T-helper 17 cell (primary cell): ENCODE data around the gene SLC12A2. TPM values are rescaled to one million over a fixed set of nuclear protein-coding genes. Genes with fewer than 3 reads are reported as not detected.

Experiments
- ATAC-seq: fragments of 150-1000 bp; cut with Tn5 transposase; 2 replicates; pipeline ENCODE4 v1.10.0; 2021; ENCODE audit warnings: mild to moderate bottlenecking, moderate library complexity
- DNase-seq, 3 donors: peaks; one replicate each; pipeline versions ENCODE4 v3.0.0 to v3.0.0-alpha.2; 2020 to 2021
- H3K9me3 ChIP-seq: one replicate; pipeline ENCODE4 v1.7.0; 2013; ENCODE audit warnings: low read length, mild to moderate bottlenecking; ENCODE audit not compliant: control insufficient read depth, poor library complexity, severe bottlenecking
- H3K27ac Mint-ChIP-seq: one replicate; pipeline ENCODE4 v1.8.0; 2022; ENCODE audit warnings: mild to moderate bottlenecking, moderate library complexity, mixed read lengths
- H3K27me3 Mint-ChIP-seq: one replicate; pipeline ENCODE4 v1.8.0; 2022; ENCODE audit warnings: mixed read lengths
- H3K36me3 Mint-ChIP-seq: one replicate; pipeline ENCODE4 v1.8.0; 2022; ENCODE audit warnings: low read depth, mixed read lengths
- H3K4me1 Mint-ChIP-seq: one replicate; pipeline ENCODE4 v1.8.0; 2022; ENCODE audit warnings: mild to moderate bottlenecking, mixed read lengths
- H3K4me3 Mint-ChIP-seq: one replicate; pipeline ENCODE4 v1.8.0; 2022; ENCODE audit warnings: mild to moderate bottlenecking, moderate library complexity, mixed read lengths
- total RNA-seq, 4 donors: library from RNA in 2 of 4; stranded (reverse) in 2 of 4; gene quantifications; one replicate each; pipeline ENCODE4 v1.2.3 and lab custom pipeline; 2022 to 2026

Gene SLC12A2
- total RNA-seq, 2 donors from 2014 or later: 14.5 to 19.2 TPM

DNA sequence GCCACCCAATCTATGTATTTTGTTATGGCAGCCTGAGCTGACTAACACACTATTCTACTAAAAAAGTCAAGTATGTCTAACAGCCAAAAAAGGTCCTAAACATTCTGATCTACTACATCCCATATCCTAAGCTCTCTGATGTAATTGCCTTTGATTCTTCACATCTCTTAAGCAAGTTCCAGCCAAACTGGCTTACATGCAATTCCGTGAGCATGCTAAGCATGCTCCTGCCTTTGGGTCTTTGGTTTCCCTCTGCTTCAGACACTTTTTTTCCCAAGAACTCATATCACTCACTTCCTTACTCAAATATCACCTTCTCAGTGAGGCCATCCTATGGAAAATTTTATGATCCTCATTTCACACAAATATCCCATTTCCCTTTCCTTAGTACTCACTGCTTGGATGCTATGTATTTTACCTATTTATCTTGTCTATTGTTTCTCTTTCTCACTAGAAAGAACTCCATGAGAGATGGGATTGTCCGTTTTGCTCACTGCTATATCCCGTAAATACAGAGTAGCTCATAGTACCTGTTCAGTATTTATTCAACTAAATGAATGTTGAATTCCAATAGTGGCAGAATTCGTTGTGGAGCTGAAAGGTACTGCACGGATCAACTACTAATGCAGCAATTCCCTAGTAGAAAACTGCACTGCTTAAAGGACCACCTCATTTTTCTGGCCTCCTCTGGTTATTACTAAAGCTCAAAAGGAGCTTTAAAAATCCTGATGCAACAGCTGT is 2.3 kb upstream of the SLC12A2 start:
- no peaks in the 10 kb centered on the region for H3K9me3 ChIP-seq
- peak overlapping the region; percentile 94 for H3K27ac Mint-ChIP-seq
- no peak for DNase-seq
- no peaks in the 10 kb centered on the region for H3K27me3 Mint-ChIP-seq
- no peak for ATAC-seq
- no peaks in the 10 kb centered on the region for H3K36me3 Mint-ChIP-seq
- H3K4me1 Mint-ChIP-seq: peaks cover 45% of the 10 kb centered on the region
- H3K4me3 Mint-ChIP-seq: peak overlapping the region; percentile 91

DNA sequence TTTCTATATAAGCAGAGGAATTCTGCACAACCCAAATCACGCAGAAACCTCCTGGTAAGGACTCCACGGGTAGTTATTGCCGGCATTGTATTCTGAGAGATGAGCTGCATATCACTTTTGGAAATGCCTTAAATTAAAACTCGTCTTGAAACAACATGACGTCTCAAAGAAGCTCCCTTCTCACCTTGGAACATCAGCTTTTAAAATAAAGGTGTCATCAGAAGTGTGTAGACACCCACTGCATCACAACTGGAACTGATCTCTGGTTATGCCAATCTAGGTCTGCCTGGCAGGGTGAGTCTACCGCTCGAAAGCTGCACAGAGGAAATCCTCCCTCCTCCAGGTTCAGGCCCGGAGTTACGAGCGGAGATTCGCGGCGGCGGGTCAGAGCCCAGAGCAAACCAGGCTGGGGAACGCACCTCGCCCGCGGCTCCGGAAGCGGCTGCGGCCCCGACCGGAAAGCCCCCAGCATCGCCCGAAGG is 974 bp upstream of the SLC12A2 start:
- Mint-ChIP-seq H3K27me3 (no peaks in the 10 kb centered on the region), H3K27ac (peak overlapping the region; percentile 94), H3K36me3 (no peaks in the 10 kb centered on the region), H3K4me3 (peak overlapping the region; percentile 91), H3K4me1 (peaks cover 54% of the 10 kb centered on the region)
- DNase-seq: no peak
- ATAC-seq: peak; percentile 55
- H3K9me3 ChIP-seq: no peaks in the 10 kb centered on the region

DNA sequence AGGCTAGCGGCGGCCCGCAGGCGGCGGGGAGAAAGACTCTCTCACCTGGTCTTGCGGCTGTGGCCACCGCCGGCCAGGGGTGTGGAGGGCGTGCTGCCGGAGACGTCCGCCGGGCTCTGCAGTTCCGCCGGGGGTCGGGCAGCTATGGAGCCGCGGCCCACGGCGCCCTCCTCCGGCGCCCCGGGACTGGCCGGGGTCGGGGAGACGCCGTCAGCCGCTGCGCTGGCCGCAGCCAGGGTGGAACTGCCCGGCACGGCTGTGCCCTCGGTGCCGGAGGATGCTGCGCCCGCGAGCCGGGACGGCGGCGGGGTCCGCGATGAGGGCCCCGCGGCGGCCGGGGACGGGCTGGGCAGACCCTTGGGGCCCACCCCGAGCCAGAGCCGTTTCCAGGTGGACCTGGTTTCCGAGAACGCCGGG is 253 bp downstream of the SLC12A2 start:
- peak overlapping the region; percentile 91 for H3K4me3 Mint-ChIP-seq
- ATAC-seq (peak; percentile 10), DNase-seq (no peak)
- H3K9me3 ChIP-seq: no peaks in the 10 kb centered on the region
- no peaks in the 10 kb centered on the region for H3K27me3 Mint-ChIP-seq
- peaks cover 2% of the 10 kb centered on the region for H3K36me3 Mint-ChIP-seq
- no peak overlapping the region for H3K27ac Mint-ChIP-seq
- peaks cover 55% of the 10 kb centered on the region for H3K4me1 Mint-ChIP-seq

DNA sequence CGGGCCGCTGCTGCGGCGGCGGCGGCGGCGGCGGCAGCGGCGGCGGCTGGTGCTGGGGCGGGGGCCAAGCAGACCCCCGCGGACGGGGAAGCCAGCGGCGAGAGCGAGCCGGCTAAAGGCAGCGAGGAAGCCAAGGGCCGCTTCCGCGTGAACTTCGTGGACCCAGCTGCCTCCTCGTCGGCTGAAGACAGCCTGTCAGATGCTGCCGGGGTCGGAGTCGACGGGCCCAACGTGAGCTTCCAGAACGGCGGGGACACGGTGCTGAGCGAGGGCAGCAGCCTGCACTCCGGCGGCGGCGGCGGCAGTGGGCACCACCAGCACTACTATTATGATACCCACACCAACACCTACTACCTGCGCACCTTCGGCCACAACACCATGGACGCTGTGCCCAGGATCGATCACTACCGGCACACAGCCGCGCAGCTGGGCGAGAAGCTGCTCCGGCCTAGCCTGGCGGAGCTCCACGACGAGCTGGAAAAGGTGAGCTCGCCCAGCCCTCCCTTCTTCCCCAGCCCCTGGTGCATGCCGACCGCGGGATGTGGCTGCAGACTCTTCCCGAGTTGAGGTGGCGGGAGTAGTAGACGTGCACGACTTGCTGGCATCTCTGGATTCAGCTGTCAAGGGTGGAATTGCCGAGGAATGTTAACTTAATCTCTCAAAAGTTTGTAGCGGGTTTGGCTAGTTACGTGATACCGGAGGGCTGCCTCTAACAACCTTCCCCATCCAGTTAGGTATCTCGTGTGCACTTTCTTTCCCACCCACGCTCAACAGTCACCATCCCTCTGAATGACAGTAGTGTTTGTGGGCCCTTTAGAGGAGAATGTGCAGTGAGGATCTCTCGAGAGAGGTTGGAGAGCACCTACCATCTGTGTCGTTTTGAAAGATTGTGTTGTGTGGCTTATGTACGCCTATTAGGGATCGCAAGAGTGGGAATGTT is 932 bp downstream of the SLC12A2 start:
- ATAC-seq (no peak), DNase-seq (peak; percentile 18 to 32 (median 29))
- Mint-ChIP-seq H3K4me1 (peaks cover 51% of the 10 kb centered on the region), H3K36me3 (peaks cover 2% of the 10 kb centered on the region), H3K27me3 (no peaks in the 10 kb centered on the region), H3K27ac (peak overlapping the region; percentile 76), H3K4me3 (peak overlapping the region; percentile 93)
- H3K9me3 ChIP-seq: no peaks in the 10 kb centered on the region

DNA sequence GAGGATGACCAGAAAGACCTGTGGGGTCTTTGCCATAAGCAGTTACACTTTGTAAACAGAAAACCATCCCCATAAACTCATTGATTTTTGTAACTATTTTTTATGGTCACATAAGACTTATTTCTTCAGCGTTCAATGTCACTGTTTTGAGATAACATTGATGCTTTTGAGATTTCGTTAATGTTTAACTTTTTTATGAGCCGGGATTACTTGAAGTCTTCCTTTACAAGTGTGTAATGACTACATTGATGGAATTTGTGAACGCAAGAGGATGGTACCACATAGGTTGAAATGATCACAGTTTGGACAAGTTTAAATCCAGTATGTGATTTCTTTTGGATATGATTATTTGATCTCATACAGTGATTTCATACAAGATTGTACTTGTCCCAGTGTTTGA is 1.8 kb downstream of the SLC12A2 start:
- Mint-ChIP-seq H3K27ac (peak overlapping the region; percentile 76), H3K4me1 (peaks cover 47% of the 10 kb centered on the region), H3K36me3 (peaks cover 2% of the 10 kb centered on the region), H3K4me3 (peak overlapping the region; percentile 93), H3K27me3 (no peaks in the 10 kb centered on the region)
- no peak for ATAC-seq
- no peaks in the 10 kb centered on the region for H3K9me3 ChIP-seq
- no peak for DNase-seq

DNA sequence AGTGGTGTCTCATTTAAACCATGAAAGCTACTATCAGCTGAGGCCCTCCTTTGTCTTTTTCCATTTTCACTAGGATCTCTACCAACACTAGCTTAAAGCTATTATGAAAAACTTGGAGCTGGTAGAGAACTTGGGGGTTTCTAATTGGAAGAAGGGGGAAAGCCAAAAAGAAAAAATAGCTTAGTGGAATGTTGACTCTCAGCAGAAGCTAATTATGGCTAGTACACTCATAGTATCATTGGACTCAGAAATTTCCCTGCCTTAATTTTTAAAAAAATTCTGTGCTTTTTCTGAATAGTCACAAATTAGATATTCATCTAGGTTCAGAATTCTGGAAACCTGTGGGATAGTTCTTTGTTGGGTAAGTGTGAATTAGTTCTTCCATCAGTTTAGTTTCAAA is 8.0 kb downstream of the SLC12A2 start:
- no peaks in the 10 kb centered on the region for H3K9me3 ChIP-seq
- Mint-ChIP-seq H3K4me3 (no peak overlapping the region), H3K27me3 (no peaks in the 10 kb centered on the region), H3K36me3 (peaks cover 6% of the 10 kb centered on the region), H3K27ac (no peak overlapping the region), H3K4me1 (peaks cover 17% of the 10 kb centered on the region)
- DNase-seq (no peak), ATAC-seq (no peak)

DNA sequence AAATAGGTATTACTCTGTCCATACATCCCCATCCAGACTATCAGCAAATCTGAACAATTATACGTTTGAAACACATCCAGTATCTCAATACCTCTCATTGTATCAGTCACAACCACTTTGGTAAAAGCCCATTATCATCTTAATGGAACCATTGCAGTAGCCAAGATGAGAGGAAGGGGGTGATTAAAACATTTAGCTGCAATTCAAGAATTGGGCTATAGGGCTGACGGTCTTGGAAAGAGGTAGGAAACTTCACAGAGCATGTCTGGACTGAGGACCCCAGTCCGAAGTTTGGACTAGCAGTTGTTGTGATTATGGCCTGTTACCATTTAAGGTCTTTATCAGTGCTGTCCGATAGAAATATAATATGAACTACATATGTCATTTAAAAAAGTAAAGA is 8.6 kb downstream of the SLC12A2 start:
- H3K36me3 Mint-ChIP-seq: peaks cover 6% of the 10 kb centered on the region
- no peaks in the 10 kb centered on the region for H3K9me3 ChIP-seq
- no peak for ATAC-seq
- no peak overlapping the region for H3K4me3 Mint-ChIP-seq
- H3K27ac Mint-ChIP-seq: no peak overlapping the region
- H3K4me1 Mint-ChIP-seq: peaks cover 14% of the 10 kb centered on the region
- H3K27me3 Mint-ChIP-seq: no peaks in the 10 kb centered on the region
- no peak for DNase-seq

DNA sequence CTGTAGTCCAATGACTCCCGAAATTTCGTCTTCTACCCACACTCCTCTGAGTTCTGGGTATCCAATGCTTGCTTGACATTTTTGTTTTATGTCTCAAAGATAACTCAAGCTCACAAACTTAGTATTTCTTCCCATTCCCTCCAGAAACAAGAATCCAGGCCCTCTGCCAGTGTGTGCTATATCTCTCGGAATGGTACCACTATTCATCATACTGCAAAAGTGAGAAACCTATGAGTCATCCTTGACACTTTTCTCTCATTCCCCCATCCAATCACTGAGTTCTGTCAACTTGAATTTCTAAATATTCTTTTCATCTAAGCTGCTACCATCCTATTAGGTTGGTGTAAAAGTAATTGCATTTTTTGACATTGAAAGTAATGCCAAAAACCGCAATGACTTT is 9.8 kb downstream of the SLC12A2 start:
- DNase-seq (no peak), ATAC-seq (no peak)
- H3K9me3 ChIP-seq: no peaks in the 10 kb centered on the region
- Mint-ChIP-seq H3K4me3 (no peak overlapping the region), H3K4me1 (peaks cover 5% of the 10 kb centered on the region), H3K27me3 (no peaks in the 10 kb centered on the region), H3K27ac (no peak overlapping the region), H3K36me3 (peaks cover 4% of the 10 kb centered on the region)

DNA sequence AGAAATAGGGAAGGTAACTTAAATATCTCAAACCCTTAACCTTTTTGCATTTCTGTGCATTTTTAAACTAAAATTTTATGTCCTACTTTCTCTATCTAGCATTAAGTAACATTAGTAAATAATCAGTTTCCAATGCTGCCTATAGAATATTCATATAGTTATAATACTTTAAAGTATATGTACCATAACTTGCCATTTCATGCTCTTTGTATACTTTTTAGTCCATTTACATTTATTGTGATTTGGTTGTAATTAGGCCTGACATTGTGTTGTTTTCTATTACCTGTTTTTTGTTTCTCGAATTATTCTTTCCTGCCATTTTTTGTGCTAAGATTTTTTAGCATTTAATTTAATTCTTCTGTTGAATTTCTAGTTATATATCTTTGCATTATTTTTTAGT is 13.7 kb downstream of the SLC12A2 start:
- no peak for DNase-seq
- no peak for ATAC-seq
- Mint-ChIP-seq H3K4me1 (no peaks in the 10 kb centered on the region), H3K4me3 (no peak overlapping the region), H3K27ac (no peak overlapping the region), H3K27me3 (no peaks in the 10 kb centered on the region), H3K36me3 (peaks cover 4% of the 10 kb centered on the region)
- H3K9me3 ChIP-seq: no peaks in the 10 kb centered on the region

DNA sequence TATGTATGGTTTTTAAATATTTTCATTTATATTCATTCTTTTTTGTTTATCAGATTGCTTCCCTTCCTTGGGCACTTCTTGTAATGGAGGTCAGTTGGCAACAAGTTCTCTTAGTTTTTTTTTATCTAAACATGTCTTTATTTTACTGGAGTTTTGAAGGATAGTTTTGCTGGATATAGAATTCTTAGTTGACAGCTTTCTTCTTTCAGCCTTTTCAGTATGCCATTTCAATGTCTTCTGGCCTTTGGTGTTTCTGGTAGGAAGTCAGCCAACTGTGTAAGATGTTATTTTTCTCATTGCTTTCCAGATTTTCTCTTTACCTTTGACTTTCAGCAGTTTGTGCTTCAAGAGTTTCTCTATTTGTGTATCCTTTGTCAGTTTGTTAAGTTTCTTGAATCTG is 14.2 kb downstream of the SLC12A2 start:
- no peaks in the 10 kb centered on the region for H3K27me3 Mint-ChIP-seq
- no peak overlapping the region for H3K4me3 Mint-ChIP-seq
- no peak overlapping the region for H3K27ac Mint-ChIP-seq
- ATAC-seq (no peak), DNase-seq (no peak)
- H3K9me3 ChIP-seq: no peaks in the 10 kb centered on the region
- peaks cover 4% of the 10 kb centered on the region for H3K36me3 Mint-ChIP-seq
- H3K4me1 Mint-ChIP-seq: no peaks in the 10 kb centered on the region

DNA sequence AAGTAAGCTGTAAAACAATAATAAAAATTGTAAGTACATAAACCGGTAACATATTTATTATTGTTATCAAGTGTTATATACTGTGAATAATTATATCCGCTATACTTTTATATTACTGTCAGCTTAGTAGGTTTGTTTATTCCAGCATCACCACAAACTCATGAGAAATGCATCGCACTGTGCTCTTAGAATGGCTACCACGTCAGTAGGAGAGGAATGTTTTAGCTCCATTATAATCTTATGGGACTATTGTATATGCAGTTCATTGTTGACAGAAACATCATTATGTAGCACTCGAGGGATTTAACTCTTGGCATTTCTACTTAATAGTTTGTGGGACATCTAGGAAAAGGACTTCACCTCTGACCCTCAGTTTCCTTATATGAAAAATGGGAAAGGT is 16.4 kb downstream of the SLC12A2 start:
- no peaks in the 10 kb centered on the region for H3K36me3 Mint-ChIP-seq
- ATAC-seq (no peak), DNase-seq (no peak)
- H3K4me1 Mint-ChIP-seq: no peaks in the 10 kb centered on the region
- no peak overlapping the region for H3K4me3 Mint-ChIP-seq
- H3K27me3 Mint-ChIP-seq: no peaks in the 10 kb centered on the region
- H3K27ac Mint-ChIP-seq: no peak overlapping the region
- no peaks in the 10 kb centered on the region for H3K9me3 ChIP-seq

DNA sequence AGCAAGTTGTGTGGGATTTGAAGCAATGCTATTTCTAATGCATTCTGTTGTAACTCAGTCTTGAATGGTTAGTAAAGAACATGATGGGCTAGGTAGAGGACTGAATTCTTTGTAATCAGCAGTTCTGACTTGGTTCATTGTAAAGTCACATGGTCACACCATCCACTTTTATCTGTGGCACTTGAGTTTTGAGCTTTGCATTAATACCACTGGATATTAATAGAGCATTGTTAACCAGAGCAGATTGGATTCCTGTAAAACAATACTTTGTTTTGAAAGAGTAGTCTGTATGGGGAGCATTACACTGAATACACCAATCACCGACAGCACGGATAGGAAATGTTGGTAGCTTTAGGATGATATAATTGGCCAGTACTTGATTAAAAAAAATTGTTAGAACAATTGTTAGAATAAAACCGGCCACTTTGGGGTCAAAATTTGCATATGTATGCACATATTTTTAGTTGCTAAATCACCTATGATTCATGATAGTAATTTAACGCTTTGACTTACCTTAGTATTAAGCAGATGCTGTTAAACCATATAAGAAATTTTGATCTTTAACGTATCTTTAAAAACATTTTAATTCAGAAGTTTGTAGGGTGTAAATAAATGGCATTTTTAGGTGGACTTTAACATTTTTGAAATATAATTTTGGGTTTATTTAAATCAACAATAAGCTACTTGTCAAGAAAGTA is 17.4 kb downstream of the SLC12A2 start:
- DNase-seq: no peak
- Mint-ChIP-seq H3K4me3 (no peak overlapping the region), H3K27ac (no peak overlapping the region), H3K4me1 (peaks cover 9% of the 10 kb centered on the region), H3K36me3 (no peaks in the 10 kb centered on the region), H3K27me3 (no peaks in the 10 kb centered on the region)
- no peaks in the 10 kb centered on the region for H3K9me3 ChIP-seq
- no peak for ATAC-seq

DNA sequence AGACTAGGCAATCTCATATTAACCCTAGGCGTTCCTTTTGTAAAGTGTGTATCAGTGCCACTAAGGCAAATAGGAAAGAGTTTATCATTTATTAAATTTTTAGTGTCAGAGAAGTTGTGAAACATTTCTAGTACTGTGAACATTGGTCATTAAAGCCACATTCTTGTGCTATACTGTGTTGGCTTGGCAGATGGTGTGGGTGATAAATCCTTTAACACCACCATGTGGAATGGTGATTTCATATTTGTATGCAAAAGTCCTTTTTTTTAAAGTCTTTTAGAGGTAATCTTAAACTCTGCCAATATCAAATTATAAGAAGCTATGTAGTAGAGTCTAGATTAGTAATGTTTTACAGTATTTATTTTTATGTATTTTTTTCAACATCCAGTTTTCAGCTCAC is 18.1 kb downstream of the SLC12A2 start:
- Mint-ChIP-seq H3K27me3 (no peaks in the 10 kb centered on the region), H3K4me1 (peaks cover 9% of the 10 kb centered on the region), H3K27ac (no peak overlapping the region), H3K36me3 (no peaks in the 10 kb centered on the region), H3K4me3 (no peak overlapping the region)
- no peak for DNase-seq
- H3K9me3 ChIP-seq: no peaks in the 10 kb centered on the region
- no peak for ATAC-seq
